ENCODE results near the gene ALG14.

The ALG14 gene

GRCh38 chr1:94961988-94962387 is 110.8 kb downstream of the ALG14 start:
- no peak for TF ChIP-seq CTCF (IDR thresholded peaks at IDR 0.05; ENCODE audit: poor library complexity, severe bottlenecking)
- DNase-seq (ENCODE audit: low spot score) = no peak
- Histone ChIP-seq H3K36me3 (ENCODE audit: low read depth) (no peaks in the 10 kb centered on the region), H3K9me3 (ENCODE audit: severe bottlenecking) (no peaks in the 10 kb centered on the region), H3K27me3 (ENCODE audit: insufficient read depth, poor library complexity, severe bottlenecking) (no peaks in the 10 kb centered on the region), H3K4me1 (ENCODE audit: insufficient read depth, poor library complexity, severe bottlenecking) (peaks cover 3% of the 10 kb centered on the region), H3K4me3 (ENCODE audit: severe bottlenecking) (no peak overlapping the region), H3K27ac (ENCODE audit: poor library complexity, severe bottlenecking) (no peak overlapping the region)
- no peak for ATAC-seq (ENCODE audit: low read depth)

- Histone ChIP-seq H3K27me3 (ENCODE audit: insufficient read depth, poor library complexity, severe bottlenecking) (no peaks in the 10 kb centered on the region), H3K27ac (ENCODE audit: poor library complexity, severe bottlenecking) (no peak overlapping the region), H3K4me3 (ENCODE audit: severe bottlenecking) (no peak overlapping the region), H3K4me1 (ENCODE audit: insufficient read depth, poor library complexity, severe bottlenecking) (peaks cover 3% of the 10 kb centered on the region), H3K9me3 (ENCODE audit: severe bottlenecking) (no peaks in the 10 kb centered on the region), H3K36me3 (ENCODE audit: low read depth) (no peaks in the 10 kb centered on the region)
- ATAC-seq (ENCODE audit: low read depth) (no peak), DNase-seq (ENCODE audit: low spot score) (no peak)
- no peak for TF ChIP-seq CTCF (IDR thresholded peaks at IDR 0.05; ENCODE audit: poor library complexity, severe bottlenecking)
Observed at GRCh38 chr1:94961582-94961981, 111.2 kb downstream of the ALG14 start.

- ATAC-seq (ENCODE audit: low read depth) (no peak), DNase-seq (ENCODE audit: low spot score) (no peak)
- Histone ChIP-seq H3K27me3 (ENCODE audit: insufficient read depth, poor library complexity, severe bottlenecking) (no peaks in the 10 kb centered on the region), H3K27ac (ENCODE audit: poor library complexity, severe bottlenecking) (no peak overlapping the region), H3K4me3 (ENCODE audit: severe bottlenecking) (no peak overlapping the region), H3K9me3 (ENCODE audit: severe bottlenecking) (no peaks in the 10 kb centered on the region), H3K36me3 (ENCODE audit: low read depth) (no peaks in the 10 kb centered on the region), H3K4me1 (ENCODE audit: insufficient read depth, poor library complexity, severe bottlenecking) (peaks cover 7% of the 10 kb centered on the region)
- TF ChIP-seq CTCF (IDR thresholded peaks at IDR 0.05; ENCODE audit: poor library complexity, severe bottlenecking) = no peak
Observed at GRCh38 chr1:94958081-94958480, 114.7 kb downstream of the ALG14 start.

- no peak for ATAC-seq (ENCODE audit: low read depth)
- TF ChIP-seq CTCF (IDR thresholded peaks at IDR 0.05; ENCODE audit: poor library complexity, severe bottlenecking) = no peak
- no peaks in the 10 kb centered on the region for H3K27me3 ChIP-seq (ENCODE audit: insufficient read depth, poor library complexity, severe bottlenecking)
- H3K4me1 ChIP-seq (ENCODE audit: insufficient read depth, poor library complexity, severe bottlenecking) = peaks cover 13% of the 10 kb centered on the region
- no peak overlapping the region for H3K4me3 ChIP-seq (ENCODE audit: severe bottlenecking)
- no peak overlapping the region for H3K27ac ChIP-seq (ENCODE audit: poor library complexity, severe bottlenecking)
- no peaks in the 10 kb centered on the region for H3K9me3 ChIP-seq (ENCODE audit: severe bottlenecking)
- no peaks in the 10 kb centered on the region for H3K36me3 ChIP-seq (ENCODE audit: low read depth)
- no peak for DNase-seq (ENCODE audit: low spot score)
Observed at GRCh38 chr1:94955767-94956632, 116.8 kb downstream of the ALG14 start.
